GM19240 (cell line): ENCODE results near the gene MAP1B.

Experiments used
- DNase-seq: peaks from one replicate; pipeline ENCODE4 v3.0.0; 2011; ENCODE audit warnings: low spot score; ENCODE audit not compliant: insufficient read length

Gene MAP1B

DNA sequence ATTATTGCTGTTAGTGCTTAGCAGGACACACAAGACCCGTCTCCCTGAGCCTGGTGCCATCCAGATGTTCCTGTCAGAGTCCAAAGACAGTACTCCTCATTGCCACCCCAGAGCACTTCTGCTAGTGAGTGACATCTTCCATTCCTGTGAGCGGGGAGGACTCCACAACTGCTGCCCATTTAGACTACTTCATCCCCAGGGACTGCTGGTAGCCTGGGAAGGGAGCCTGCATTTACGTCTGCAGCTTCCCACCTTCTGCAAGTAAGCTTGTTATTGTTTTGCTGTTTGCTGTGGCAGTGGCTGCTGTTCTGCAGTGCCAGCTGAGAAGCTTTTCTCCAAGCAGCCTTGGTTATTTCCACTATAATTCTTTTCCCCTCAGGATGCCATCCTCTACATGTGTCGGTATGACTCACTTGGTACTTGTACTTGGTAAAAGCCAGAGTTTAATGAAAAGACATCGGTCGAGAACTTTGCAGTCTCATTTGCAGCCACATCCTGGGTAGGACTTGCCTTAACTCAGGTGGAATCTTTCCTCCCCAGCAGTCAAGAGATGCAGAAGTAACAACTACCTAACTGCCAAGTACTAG lies 10.6 kb upstream of the MAP1B start:
- DNase-seq = no peak

DNA sequence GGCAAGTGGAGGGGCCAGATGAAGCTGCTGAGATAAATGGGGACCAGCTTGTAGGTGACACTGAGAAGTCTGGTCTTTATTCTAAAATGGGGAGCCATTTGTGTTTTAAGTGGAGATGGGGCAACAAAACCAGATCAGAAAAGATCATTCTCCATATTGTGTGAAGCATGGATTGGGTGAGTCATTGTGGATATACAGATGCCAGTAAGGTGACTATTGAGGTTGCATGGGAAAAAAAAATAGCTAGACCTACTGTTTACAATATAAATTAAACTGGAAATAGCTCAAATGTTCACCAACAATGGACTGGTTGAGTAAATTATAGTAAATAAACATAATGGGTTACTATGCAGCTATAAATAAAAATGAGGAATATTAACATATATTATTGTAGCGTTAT lies 5.4 kb upstream of the MAP1B start:
- DNase-seq = no peak

DNA sequence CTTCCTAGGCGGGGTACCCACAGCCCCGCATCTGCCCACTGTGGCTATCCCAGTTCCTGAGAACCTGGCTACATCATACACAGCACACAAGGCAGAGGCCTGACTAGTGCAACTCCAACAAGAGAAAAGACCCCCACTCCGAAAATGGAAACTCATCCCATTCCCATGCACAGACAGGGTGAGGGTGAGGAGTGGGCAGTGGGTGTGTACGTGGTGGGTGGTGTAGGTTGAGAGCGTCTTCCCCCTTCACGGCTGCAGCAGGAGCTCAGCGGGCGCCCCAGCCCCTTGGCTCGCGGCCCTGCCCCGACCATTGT lies 501 bp upstream of the MAP1B start:
- no peak for DNase-seq

DNA sequence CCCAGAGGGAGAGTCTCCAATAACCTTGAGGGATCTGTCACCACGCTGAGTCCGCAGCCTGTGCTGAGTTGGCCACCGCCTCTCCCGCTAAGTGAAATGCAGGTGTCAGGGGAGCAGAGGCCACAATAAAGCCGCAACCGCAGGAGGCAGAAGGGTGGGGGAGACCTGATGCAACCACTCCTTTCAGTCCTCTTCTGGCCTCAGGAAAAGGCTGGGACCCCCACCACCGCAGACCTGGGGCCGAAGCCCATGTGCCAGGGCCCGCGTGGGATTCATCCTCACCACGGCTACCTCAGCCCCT lies 576 bp downstream of the MAP1B start:
- no peak for DNase-seq

DNA sequence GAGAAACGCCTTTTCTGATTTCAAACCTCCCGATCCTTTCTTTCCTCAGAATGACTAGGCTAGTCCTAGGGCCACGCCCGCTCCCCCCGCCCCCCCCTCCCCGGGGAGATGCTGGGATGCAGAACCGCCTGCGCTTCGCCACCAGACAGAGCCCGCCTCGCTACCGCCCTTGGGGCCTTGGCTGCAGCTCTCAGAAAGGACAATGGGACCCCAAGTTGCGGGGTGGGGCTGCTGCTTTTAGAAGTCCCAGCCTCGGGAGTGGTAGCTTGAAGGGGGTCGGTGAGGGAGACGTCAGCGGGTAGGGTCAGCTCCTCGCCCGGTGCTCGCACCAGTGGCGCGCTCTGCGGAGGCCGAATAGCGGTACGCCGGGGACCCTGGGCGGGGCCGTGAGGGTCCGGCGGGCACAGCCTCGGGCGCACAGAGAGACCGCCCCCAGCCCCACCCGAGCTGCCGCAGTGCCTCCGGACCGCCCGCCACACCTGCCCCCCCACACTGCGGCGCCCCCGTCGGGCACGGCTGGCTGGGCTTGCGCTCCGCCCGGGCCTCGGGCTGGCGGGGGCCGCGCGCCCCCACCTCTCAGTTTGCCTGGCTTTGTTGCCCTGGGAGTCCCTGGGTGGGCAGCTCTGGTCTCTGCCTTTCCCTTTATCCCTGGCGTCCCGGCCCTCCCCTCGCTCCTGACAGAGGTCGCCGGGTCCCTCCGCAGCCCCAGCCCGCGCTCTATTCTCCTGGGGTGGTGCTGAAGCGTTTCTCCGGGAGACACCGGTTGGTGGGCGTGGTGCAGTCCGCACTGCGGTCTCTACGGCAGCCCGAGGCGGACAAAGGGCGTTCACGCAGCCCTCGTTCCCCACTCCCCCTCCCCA lies 1.2 kb downstream of the MAP1B start:
- DNase-seq = no peak

DNA sequence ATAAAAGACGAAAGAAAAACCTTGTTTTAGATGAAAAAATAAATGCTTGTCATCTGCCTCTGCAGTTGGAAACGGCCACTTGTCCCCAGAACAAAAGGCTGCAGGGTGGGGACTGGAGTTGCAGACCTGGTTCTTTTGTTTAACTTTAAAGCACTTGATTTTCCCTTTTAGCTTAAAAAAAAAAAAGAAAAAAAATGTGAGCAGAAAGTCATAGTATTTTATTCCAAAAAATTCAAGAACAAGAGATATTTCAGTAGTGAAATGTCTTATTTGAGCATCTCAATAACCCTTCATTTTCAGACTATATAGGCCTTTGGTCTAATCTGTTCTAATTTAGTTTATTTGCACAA lies 1.8 kb downstream of the MAP1B start:
- DNase-seq = no peak

DNA sequence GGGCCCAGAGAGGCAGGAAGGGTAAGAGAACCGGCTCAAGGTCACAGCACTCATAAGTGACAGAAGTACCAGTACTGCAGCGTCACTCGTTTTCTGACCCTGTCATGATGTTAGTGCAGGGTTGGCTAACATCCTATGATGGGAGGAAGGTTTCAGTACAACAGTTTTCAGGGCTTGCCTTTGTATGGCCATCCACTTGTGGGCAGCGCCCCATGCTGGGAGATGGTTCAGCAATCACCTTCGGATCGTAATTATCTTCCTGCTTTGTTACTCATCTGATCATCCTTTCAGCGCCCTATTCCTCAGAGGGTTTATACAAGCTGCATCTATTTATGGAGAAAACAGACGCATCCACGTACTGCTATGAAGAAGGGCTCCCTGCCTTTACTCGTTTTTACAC lies 2.4 kb downstream of the MAP1B start:
- DNase-seq = no peak

DNA sequence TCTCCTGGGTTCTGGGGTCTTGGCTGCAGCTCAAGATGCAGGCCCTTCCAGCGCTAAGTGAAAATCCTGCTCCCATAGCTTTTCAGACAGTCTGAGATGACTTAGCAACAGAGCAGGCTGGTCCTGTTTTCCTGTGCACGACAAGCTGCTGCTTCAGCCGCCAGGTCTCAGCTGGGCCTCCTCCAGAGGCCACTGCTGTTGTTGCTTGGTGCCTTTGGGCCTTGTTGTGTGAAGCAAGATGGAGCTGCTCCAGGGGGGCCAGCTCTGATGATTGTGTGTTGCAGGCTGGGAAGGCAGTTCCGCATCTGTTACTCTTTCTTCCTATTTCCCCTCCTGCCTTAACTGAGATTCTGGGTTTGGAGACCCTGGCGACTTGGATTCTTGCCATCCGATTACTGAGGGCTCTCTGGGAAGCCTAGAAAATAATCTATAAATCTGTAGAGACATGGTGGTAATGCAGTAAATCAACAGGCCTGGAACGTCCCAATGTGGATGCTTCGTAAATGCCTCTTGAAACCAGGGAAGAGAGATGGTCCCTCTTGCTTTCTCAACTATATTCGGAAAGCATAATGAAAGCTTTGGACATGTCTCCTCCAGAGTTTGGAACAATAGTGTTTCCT lies 3.2 kb downstream of the MAP1B start:
- no peak for DNase-seq

DNA sequence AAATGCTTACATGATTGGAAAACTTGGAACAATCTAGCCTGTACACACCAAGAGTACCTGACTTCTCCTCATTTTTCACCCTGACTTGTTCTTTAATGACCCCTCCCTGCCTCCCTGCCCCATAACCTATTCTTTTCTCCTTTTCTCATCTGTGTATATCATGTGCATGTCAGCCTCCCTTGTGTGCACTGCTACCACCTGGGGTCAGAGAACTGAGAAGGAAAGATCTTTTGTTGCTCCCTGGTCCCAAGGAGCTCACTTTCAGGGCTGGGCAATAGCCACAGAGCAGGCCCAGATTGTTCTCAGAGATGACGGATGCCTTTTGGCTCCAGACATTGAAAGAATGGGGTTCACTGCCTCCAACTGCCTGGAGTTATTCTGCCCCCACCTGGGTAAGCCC lies 5.1 kb downstream of the MAP1B start:
- no peak for DNase-seq

DNA sequence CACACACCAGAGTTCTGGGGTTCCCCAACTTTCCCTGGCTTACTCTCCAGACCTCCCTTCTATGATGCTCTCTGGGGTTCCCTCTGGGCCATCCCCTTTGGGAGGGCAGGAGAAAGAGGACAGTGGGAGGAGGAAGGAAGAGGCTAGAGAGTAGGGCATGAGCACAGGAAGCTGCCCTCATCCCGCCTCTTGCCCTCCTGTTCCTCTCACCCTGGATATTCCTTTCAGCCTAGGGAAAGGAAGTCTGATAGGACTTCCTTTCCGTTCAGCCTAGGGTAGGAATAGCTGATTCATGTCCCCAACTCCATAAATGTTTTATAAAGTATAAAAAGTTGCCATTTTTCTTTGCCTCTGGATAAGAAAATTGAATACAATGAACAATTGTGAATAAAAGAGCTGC lies 7.4 kb downstream of the MAP1B start:
- DNase-seq = no peak

DNA sequence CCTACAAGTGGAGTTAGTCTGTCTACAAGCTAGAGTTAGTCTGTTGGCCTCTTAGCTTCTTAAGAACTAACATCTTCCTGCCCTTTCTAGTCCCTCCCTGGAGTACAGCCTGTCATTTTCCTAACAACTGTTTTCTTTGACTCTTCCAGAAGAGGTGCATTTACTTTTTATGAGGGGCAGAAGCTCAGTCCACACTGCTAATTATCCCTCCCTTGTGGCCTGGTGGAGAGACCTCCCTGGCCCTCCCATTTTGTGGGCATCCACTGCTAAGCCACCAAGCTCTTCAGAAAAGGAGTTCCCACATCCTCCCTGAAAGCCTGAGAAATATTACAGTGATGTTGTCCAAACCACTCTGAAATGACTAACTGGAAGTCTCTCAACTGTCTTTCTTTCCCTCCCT lies 8.0 kb downstream of the MAP1B start:
- DNase-seq = no peak

DNA sequence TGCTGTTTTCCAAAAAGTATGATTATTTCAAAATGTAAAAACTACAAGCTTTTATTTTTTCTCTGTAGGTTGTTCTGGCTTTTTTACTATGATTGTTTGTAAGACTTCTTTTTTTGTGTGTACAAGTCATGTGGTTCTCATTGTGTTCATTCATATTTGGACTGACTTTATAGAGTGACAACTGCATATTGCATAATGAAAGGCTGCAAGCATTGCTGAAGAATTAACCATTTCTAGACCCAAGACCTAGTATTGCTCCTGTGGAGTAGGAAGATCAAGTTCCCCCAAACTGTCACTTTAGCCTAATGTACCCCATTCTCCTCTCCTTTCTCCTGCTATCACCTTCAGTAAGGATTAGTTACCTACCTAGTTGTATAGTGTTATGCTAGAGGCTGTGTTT lies 10.0 kb downstream of the MAP1B start:
- no peak for DNase-seq

DNA sequence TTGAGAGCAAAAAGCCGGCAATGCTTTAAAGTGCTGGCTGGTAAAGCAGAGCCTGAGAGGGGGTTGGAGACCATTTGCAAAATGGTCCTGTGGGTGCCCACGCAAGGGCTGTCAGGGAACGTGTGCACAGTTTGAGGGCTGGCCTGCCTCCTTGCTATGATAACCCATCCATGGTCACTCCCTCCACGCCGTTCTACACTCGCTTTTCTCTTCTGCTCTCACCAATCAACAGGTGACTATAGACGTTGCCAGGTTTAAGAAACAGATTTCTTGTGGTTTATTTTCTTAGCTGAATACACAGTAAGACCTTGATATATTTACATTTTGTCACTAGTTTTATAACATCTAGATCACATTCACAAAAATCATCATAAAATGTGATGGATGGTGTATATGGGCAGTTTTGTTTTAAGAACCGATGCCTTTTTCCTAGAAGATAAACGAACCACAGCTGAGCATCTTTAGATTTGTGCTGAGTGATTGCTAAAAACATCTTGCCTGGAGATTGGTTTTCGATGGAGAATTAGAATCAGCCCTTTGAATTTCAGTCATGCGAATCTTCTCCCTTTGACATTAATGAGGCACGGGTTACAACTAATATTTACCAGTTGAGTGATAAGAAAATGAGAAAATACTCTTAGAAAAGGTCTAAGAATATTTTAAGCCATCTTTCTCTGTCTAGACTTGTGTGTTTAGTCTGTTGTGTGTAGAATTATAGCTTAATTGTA lies 13.9 kb downstream of the MAP1B start:
- no peak for DNase-seq

DNA sequence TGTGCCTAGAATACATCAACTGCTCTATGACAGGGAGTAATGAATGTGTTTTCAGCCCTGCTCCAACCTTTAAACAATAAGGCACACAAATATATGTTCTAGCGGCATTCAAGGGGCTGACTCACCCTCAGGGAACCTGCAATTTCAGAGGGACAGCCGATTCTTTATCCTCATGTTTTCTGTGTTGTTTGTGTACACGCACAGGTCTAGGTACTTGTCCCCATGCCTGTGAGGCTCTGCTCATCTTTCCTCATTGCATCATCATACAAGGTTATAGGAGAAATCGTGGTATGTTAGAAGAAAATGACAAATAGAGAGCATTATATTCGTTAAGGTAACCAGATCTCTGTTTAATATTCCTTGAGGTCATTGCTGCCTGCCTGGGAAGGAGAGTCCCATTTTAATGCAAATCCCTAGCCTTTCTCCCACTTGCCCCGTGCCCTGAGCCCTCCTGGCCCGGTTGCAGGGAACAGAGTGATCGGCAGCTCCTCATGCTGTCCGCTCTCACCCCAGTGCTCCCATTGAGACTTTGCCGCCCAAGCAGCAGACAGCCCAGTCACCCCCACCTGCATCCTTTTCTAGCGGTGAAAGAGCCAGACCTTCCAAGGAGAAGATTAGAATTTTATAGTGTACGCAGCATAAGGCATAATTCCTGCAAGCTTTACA lies 14.6 kb downstream of the MAP1B start:
- no peak for DNase-seq

DNA sequence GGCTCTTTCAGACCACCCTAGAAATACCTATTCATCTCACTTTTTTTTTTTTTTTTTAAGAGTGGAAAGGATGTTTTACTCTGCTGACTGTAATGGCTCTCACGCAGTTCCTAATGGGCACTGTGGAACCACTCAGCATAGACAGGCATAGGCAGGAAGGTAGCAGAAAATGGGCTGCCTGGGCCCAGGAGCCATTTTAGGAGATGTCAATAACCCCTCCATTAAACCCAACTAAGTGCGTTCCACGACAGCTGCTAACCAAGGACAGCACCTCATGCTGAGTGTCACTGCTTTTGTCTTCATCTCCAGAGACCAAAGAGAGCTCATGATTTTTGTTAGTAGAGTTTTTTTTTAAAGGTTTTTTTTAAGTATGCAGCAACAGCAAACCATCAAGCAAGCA lies 15.3 kb downstream of the MAP1B start:
- DNase-seq = no peak

DNA sequence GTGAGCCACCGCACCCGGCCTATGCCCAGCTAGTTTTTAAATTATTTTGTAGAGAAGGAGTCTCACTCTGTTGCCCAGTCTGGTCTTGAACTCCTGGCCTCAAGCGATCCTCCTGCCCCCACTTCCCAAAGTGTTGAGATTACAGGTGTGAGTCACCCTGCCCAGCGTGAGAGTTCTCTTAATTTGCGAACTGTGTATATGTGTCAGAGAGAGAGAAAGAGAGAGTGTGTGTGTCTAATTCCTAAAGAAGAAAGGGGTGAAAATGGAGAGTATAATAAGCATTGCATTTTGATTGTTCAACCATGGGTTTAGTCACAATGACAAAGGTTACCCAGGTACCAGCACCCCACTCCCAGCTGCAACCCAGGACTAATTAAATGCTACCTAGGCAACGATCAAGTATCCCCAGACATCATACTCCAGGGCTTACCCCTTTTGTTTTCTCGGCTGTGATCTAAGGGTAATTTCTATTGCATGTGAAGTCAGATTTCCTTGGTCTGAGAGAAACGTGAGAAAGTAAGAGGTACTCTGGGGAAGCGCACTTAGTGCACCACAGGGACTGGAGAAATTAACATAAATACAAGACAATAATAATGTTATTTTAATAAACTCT lies 16.6 kb downstream of the MAP1B start:
- DNase-seq = no peak

DNA sequence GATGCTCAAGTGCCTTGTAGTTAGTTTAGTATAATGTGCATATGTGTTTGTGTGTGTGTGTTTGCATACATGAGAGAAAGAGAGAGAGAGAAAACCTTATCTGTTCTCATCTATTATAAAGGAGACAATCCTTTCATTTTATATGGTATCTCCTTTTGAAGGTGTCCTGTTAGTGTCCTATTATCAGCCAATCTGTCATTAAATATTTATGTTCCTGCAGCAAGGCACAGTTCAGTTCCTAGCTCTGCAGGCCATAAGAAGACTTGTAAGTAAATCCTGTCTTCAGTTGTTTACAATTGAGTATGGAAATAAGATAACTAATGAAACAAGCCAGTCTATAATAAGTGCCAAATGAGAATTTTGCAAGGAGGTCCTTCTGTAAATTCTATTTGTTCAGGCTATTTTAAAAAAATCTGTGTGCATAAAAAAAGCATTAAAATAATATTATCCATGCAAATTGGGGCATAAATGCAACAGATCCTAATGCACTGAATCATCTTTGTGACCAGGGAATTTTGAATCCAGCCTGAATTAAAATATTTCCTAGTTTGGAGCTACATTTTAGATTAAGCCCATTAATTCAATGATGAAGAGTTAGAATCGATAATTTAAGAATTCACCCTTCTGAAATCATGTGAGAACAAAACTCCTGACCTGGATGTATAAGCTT lies 18.1 kb downstream of the MAP1B start:
- no peak for DNase-seq

DNA sequence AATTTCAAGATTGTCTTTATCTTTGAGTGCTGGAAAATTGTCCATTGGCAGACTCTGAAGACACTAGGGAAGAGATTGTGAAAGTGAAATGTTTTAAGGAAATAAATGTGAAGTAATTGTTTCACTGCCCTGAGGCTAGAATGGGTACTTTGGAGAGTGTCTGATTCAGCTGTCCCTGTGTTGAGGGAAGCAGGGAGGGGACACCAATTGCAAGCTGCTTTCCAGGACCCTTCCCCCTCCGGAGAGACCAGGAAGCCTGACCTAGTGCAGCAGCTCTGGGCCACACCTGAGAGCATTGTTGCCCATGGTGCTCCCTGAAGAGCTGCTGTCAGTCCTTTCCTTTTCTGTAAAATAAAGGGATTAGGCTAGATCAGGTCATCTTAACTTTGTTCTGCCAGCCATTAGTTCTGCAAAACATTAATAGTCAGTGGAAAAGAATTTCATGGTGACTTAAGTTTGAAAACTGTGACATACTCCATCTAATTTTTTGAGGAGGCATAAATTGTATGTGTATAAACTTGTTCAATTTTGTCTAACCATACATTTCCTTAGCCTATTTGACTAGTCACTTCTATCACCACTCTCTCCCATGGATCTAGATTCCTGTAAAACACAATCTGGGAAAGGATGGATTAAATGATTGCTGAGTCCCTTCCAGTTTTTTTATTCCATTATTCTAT lies 18.8 kb downstream of the MAP1B start:
- DNase-seq = no peak

DNA sequence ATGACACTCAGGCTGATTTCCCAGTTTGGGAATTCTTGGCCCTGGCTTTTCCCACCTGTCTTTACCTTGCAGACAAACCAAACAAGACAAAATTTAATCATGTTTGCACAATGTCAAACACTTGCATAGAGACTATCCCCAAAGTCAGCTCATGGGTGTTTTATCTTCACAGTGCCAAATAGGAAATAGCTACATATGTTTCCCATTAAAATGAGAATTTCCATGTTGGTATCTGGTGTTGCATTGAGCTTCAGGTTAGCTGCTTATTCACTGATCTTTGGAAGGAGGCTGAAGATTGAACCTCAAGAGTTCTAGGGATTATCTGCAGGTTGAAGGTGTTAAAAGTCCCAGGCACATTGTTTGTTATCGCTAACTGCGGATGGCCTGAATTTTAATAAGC lies 19.5 kb downstream of the MAP1B start:
- DNase-seq = no peak

DNA sequence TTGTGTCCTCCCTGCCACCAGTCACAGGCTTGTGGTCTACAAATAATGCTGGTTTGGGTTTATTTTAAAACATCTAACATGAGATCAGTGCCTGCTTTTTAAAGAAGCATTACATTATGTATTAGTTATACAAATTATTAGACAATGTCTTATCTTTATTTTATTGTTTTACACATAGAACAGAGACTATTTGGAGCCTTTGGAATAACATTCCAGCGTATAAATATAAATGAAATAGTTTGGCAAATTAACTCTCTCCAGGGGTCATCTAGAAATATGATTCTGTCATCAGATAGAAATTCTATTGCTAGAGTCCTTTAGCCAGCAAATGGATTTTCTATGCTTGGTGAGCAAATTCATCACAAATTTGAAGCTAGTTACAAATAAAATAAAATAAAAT lies 22.4 kb downstream of the MAP1B start:
- DNase-seq = no peak

DNA sequence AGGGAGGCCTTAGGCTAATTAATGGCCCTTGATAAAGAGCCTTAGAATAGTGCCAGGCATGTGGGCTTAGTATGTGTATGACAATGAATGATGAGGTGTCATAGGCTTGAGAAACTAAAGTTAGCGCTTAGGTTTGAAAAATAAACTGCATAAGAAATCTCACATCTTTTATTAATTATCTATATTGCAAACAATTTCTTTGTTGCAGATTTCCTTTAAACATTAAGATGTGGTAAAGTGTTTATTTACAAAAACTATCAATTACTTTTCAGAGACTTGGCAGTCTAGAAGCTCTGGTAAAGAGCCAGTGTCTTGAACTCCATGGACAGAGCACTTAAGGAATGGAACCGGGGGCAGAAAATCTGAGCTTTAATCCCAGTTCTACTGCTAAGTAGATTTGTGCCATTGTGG lies 23.1 kb downstream of the MAP1B start:
- DNase-seq = no peak
